ENCODE measurements around the gene NUDT1. TPM values are rescaled to one million over a fixed set of nuclear protein-coding genes. Genes with fewer than 3 reads are reported as not detected.

NUDT1 gene
- total and polyA plus RNA-seq, 2 donors (not counting 3 experiments of a cell fraction or from before 2014, with no cell fraction given) = 23.9 to 25.9 TPM

GRCh38 chr7:2260820-2261219, 18.8 kb downstream of the NUDT1 start:
- Histone ChIP-seq H3K9ac (replicated peaks; ENCODE audit: extremely low read depth, insufficient read depth, low read length) (no peak overlapping the region), H3K36me3 (ENCODE audit: control insufficient read depth in 2 of 2, extremely low read depth in 1 of 2, insufficient read depth in 2 of 2, low read length in 2 of 2) (peaks cover 0 to 16% of the 10 kb centered on the region in 2 experiments), H3K79me2 (ENCODE audit: control insufficient read depth, insufficient read depth, low read length) (no peaks in the 10 kb centered on the region), H3K27me3 (ENCODE audit: control insufficient read depth in 2 of 2, insufficient read depth in 2 of 2, low read length in 2 of 2) (no peaks in the 10 kb centered on the region), H3K27ac (ENCODE audit: insufficient read depth, low read depth, low read length) (no peak overlapping the region), H3K9me3 (replicated peaks; ENCODE audit: control insufficient read depth, insufficient read depth, low read length) (no peaks in the 10 kb centered on the region), H3K4me2 (ENCODE audit: insufficient read depth, low read length) (no peak overlapping the region), H3K4me1 (ENCODE audit: control insufficient read depth, extremely low read depth, insufficient read depth, low read length) (no peaks in the 10 kb centered on the region), H2AFZ (ENCODE audit: low read depth, low read length) (no peak overlapping the region), H3K9me1 (replicated peaks; ENCODE audit: control insufficient read depth, extremely low read depth, insufficient read depth, low read length) (no peaks in the 10 kb centered on the region), H4K20me1 (replicated peaks; ENCODE audit: control insufficient read depth, extremely low read depth, insufficient read depth, low read length) (no peaks in the 10 kb centered on the region), H3K4me3 (replicated peaks in 1 of 3; ENCODE audit: insufficient read depth in 1 of 3, low read depth in 1 of 3, low read length in 3 of 3) (no peak overlapping the region)
- FAIRE-seq = no peak
- intact Hi-C loops (cut with micrococcal nuclease) (no loop called here), dilution Hi-C loops (cut with MboI; ENCODE audit: extremely low pct_ligation_motif_present, low sequenced_read_pairs) (no loop called here)
- POLR2A ChIA-PET = no interaction called here
- no peak for DNase-seq (ENCODE audit: low read depth, low spot score)
- CTCF ChIA-PET = interaction anchor here (2.8 kb wide), 1 partner anchor 12 kb away, joined by 10 read pairs; no protein-coding TSS in a partner anchor
- no TSS peak for BruUV-seq (replicated peaks)
- TF ChIP-seq EZH2 (IDR thresholded peaks at IDR 0.05; ENCODE audit: borderline replicate concordance, low read depth, low read length, severe bottlenecking) = no peak
- no peak for TF ChIP-seq JUN (IDR thresholded peaks at IDR 0.05; ENCODE audit: borderline replicate concordance, insufficient read depth, insufficient read length, low read depth)
- TF ChIP-seq MAX (IDR thresholded peaks at IDR 0.05; ENCODE audit: insufficient read depth, insufficient read length) = no peak
- no peak for TF ChIP-seq POLR2A (IDR thresholded peaks at IDR 0.05; ENCODE audit: low read depth, low read length)
- TF ChIP-seq MYC (IDR thresholded peaks at IDR 0.05; ENCODE audit: low read depth, low read length) = no peak
- no peak for TF ChIP-seq GATA2 (IDR thresholded peaks at IDR 0.05; ENCODE audit: insufficient read depth, insufficient read length, low read depth, low read length)
- TF ChIP-seq POLR2AphosphoS5 (IDR thresholded peaks at IDR 0.05; ENCODE audit: insufficient read depth, low read depth, low read length) = no peak
- no peak for TF ChIP-seq FOS (IDR thresholded peaks at IDR 0.05; ENCODE audit: borderline replicate concordance, insufficient read depth, low read length)
- TF ChIP-seq CTCF (IDR thresholded peaks at IDR 0.05; ENCODE audit: extremely low read depth in 1 of 2, insufficient read depth in 1 of 2, low read depth in 1 of 2, low read length in 2 of 2) = no peak

Data from endothelial cell of umbilical vein (primary cell).